HG02938 (cell line): ENCODE data around the gene G3BP1.
A peak's percentile ranks its signal among the peaks of the same experiment; 100 is the strongest.
"Not testable (repeated sequence)": the region's sequence is repeated elsewhere in the genome, so short reads cannot be mapped to it uniquely, and the experiment has no call there.

ENCODE experiments used
- ATAC-seq: cut with Tn5 transposase; IDR thresholded peaks from one replicate; pipeline ENCODE4 v1.9.1; 2021; ENCODE audit warnings: mild to moderate bottlenecking, moderate library complexity; ENCODE audit not compliant: unreplicated experiment

Gene G3BP1

GRCh38 chr5:151771259-151772028 is at the start of gene G3BP1:
Gene G3BP1, plus strand, starts transcription at chr5:151771954. Its CDS starts 14,667 bp downstream, at chr5:151786621.
- ATAC-seq = peak; percentile 82

GRCh38 chr5:151722546-151722945 is 49.2 kb upstream of the G3BP1 start:
- ATAC-seq = no peak

- no peak for ATAC-seq
Observed at GRCh38 chr5:151724360-151724759, 47.4 kb upstream of the G3BP1 start.

GRCh38 chr5:151729597-151729996 is 42.2 kb upstream of the G3BP1 start:
- not testable (repeated sequence) for ATAC-seq

GRCh38 chr5:151730381-151730780 is 41.4 kb upstream of the G3BP1 start:
- ATAC-seq = no peak

- ATAC-seq = no peak
Observed at GRCh38 chr5:151733358-151734063, 38.2 kb upstream of the G3BP1 start.

- ATAC-seq = no peak
Observed at GRCh38 chr5:151734064-151734408, 37.7 kb upstream of the G3BP1 start.

- ATAC-seq = no peak
Observed at GRCh38 chr5:151735646-151736045, 36.1 kb upstream of the G3BP1 start.

- ATAC-seq = no peak
Observed at GRCh38 chr5:151737431-151737830, 34.3 kb upstream of the G3BP1 start.

GRCh38 chr5:151738125-151738848 is 33.5 kb upstream of the G3BP1 start:
- no peak for ATAC-seq

GRCh38 chr5:151739395-151739794 is 32.4 kb upstream of the G3BP1 start:
- ATAC-seq = no peak

GRCh38 chr5:151739939-151740335 is 31.8 kb upstream of the G3BP1 start:
- ATAC-seq = no peak

GRCh38 chr5:151740336-151740942 is 31.3 kb upstream of the G3BP1 start:
- peak; percentile 77 for ATAC-seq

GRCh38 chr5:151740958-151741373 is 30.8 kb upstream of the G3BP1 start:
- peak; percentile 14 for ATAC-seq

- ATAC-seq = no peak
Observed at GRCh38 chr5:151741678-151742423, 29.9 kb upstream of the G3BP1 start.

GRCh38 chr5:151742870-151743294 is 28.9 kb upstream of the G3BP1 start:
- no peak for ATAC-seq

- no peak for ATAC-seq
Observed at GRCh38 chr5:151743530-151743929, 28.2 kb upstream of the G3BP1 start.

GRCh38 chr5:151745071-151745705 is 26.6 kb upstream of the G3BP1 start:
- ATAC-seq = no peak

- ATAC-seq = no peak
Observed at GRCh38 chr5:151750121-151750520, 21.6 kb upstream of the G3BP1 start.

GRCh38 chr5:151751091-151751490 is 20.7 kb upstream of the G3BP1 start:
- no peak for ATAC-seq
